ENCODE results near the gene ZCCHC9.
"Not testable (repeated sequence)": the region's sequence is repeated elsewhere in the genome, so short reads cannot be mapped to it uniquely, and the experiment has no call there.

The ZCCHC9 gene

DNA sequence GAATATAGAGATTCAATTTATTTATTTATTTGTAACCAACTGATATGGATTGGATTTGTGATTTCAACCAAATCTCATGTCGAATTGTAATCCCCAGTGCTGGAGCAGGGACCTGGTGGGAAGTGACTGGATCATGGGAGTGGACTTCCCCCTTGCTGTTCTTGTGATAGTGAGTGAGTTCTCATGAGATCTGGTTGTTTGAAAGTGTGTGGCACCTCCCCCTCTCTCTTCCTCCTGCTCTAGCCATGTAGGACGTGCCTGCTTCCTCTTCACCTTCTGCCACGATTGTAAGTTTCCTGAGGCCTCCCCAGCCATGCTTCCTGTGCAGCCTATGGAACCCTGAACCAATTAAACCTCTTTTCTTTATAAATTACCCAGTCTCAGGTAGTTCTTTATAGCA is 36.8 kb downstream of the ZCCHC9 start:
- H2BK12ac ChIP-seq (ENCODE audit: low read length); H2BK5ac ChIP-seq (ENCODE audit: low read length); H3K9me3 ChIP-seq (replicated peaks in 1 of 2; ENCODE audit: control insufficient read depth in 2 of 2, insufficient read depth in 1 of 2, low read depth in 1 of 2, low read length in 2 of 2); H3K36me3 ChIP-seq (replicated peaks in 1 of 2; ENCODE audit: control insufficient read depth in 2 of 2, insufficient read depth in 2 of 2, low read length in 2 of 2); H2BK15ac ChIP-seq (ENCODE audit: low read length); DNase-seq (ENCODE audit: low spot score); H3K27ac ChIP-seq (replicated peaks; ENCODE audit: low read length); H2AFZ ChIP-seq (ENCODE audit: low read length); H3K4me3 ChIP-seq (ENCODE audit: low read length in 2 of 2); H3K9ac ChIP-seq (ENCODE audit: low read depth, low read length, poor library complexity); H4K8ac ChIP-seq (ENCODE audit: low read depth, low read length); H3K27me3 ChIP-seq (ENCODE audit: control insufficient read depth in 3 of 3, insufficient read depth in 3 of 3, low read depth in 1 of 3, low read length in 3 of 3); H3K4ac ChIP-seq (ENCODE audit: low read length); H3K4me1 ChIP-seq (ENCODE audit: control insufficient read depth in 2 of 2, insufficient read depth in 1 of 2, low read depth in 1 of 2, low read length in 2 of 2); H3K79me1 ChIP-seq (ENCODE audit: low read depth, low read length); H3K4me2 ChIP-seq (ENCODE audit: insufficient read depth, low read length, poor library complexity, severe bottlenecking); H3K14ac ChIP-seq (ENCODE audit: low read length); H2AK5ac ChIP-seq (ENCODE audit: low read depth, low read length); H2BK120ac ChIP-seq (ENCODE audit: low read depth, low read length); H4K91ac ChIP-seq (ENCODE audit: low read depth, low read length, poor library complexity); H3K23ac ChIP-seq (ENCODE audit: low read depth, low read length, poor library complexity); H3K18ac ChIP-seq (ENCODE audit: low read length): not testable (repeated sequence)
- no CpG with 5 or more reads among the region's 3 CpGs for WGBS, 2 donors (ENCODE audit: extremely low coverage in 2 of 2, insufficient read length in 2 of 2, insufficient replicate concordance in 1 of 2)

DNA sequence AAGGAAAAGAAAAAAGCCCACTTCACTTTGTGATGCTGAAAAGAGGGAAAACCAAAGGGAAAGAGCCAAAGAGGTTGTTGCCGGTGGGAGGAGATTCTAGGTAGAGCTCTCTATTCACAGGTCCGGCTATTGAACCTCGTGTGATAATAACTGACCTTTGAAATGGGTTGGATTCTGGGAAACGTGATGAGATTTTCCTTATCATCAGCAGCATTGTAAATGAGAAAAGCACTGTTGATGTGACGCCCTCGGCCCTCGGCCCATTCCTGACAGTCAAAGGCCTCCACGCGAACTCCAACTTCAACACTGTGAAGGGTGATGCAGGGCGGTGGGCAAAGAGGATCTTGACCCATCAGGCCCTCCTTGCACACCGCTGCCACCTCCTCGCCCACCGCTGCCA is 43.3 kb downstream of the ZCCHC9 start:
- Histone ChIP-seq H2BK5ac (ENCODE audit: low read length) (no peak overlapping the region), H2BK120ac (ENCODE audit: low read depth, low read length) (no peak overlapping the region), H4K91ac (ENCODE audit: low read depth, low read length, poor library complexity) (no peak overlapping the region), H3K27ac (replicated peaks; ENCODE audit: low read length) (no peak overlapping the region), H3K4me1 (ENCODE audit: control insufficient read depth in 2 of 2, insufficient read depth in 1 of 2, low read depth in 1 of 2, low read length in 2 of 2) (peaks cover 0 to 3% of the 10 kb centered on the region in 2 donors), H2AFZ (ENCODE audit: low read length) (no peak overlapping the region), H3K27me3 (ENCODE audit: control insufficient read depth in 3 of 3, insufficient read depth in 3 of 3, low read depth in 1 of 3, low read length in 3 of 3) (peaks cover 0 to 7% (median 0%) of the 10 kb centered on the region in 3 experiments), H3K9ac (ENCODE audit: low read depth, low read length, poor library complexity) (no peak overlapping the region), H3K18ac (ENCODE audit: low read length) (no peak overlapping the region), H3K36me3 (replicated peaks in 1 of 2; ENCODE audit: control insufficient read depth in 2 of 2, insufficient read depth in 2 of 2, low read length in 2 of 2) (no peaks in the 10 kb centered on the region), H3K4me2 (ENCODE audit: insufficient read depth, low read length, poor library complexity, severe bottlenecking) (no peak overlapping the region), H3K4ac (ENCODE audit: low read length) (no peak overlapping the region), H2BK15ac (ENCODE audit: low read length) (no peak overlapping the region), H3K79me1 (ENCODE audit: low read depth, low read length) (no peaks in the 10 kb centered on the region), H3K14ac (ENCODE audit: low read length) (no peak overlapping the region), H3K4me3 (ENCODE audit: low read length in 2 of 2) (peak overlapping the region in 1 of 2 donors; percentile 8), H2BK12ac (ENCODE audit: low read length) (no peak overlapping the region), H4K8ac (ENCODE audit: low read depth, low read length) (no peak overlapping the region), H3K23ac (ENCODE audit: low read depth, low read length, poor library complexity) (no peak overlapping the region), H2AK5ac (ENCODE audit: low read depth, low read length) (no peak overlapping the region), H3K9me3 (replicated peaks in 1 of 2; ENCODE audit: control insufficient read depth in 2 of 2, insufficient read depth in 1 of 2, low read depth in 1 of 2, low read length in 2 of 2) (no peaks in the 10 kb centered on the region)
- WGBS, 2 donors (ENCODE audit: extremely low coverage in 2 of 2, insufficient read length in 2 of 2, insufficient replicate concordance in 1 of 2), result no CpG with 5 or more reads among the region's 13 CpGs
- no peak for DNase-seq (ENCODE audit: low spot score)

DNA sequence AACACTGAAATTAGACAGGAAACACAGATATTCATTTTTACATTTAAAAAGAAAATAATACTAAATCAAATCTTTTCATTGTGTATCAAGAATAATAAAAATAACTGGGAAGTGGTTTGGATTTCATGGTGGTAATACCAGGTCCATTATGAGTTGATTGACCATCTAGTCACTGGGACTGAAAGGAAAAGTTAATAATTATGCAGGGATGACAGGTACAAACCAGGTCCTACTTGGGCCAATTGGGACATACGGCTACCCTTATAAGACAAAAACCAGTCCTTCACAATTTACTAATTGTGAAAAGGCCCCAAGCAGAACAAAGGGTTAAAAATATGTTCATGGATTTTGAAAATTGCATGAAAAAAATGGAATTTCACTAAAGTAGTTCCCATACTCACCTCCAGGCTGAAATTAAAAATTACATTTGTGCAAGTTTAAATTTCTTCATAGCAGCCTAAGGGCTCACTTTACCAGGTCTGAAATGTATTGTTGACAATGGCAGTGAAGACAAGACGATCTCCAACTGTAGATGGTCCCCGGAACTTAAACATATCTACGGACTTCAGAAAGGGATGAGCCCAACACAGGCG is 44.1 kb downstream of the ZCCHC9 start:
- H2AFZ ChIP-seq (ENCODE audit: low read length), result no peak overlapping the region
- no peak for DNase-seq (ENCODE audit: low spot score)
- no peak overlapping the region for H3K14ac ChIP-seq (ENCODE audit: low read length)
- no peak overlapping the region for H2AK5ac ChIP-seq (ENCODE audit: low read depth, low read length)
- no peak overlapping the region for H3K4ac ChIP-seq (ENCODE audit: low read length)
- no peak overlapping the region for H3K23ac ChIP-seq (ENCODE audit: low read depth, low read length, poor library complexity)
- no peak overlapping the region for H2BK5ac ChIP-seq (ENCODE audit: low read length)
- H3K18ac ChIP-seq (ENCODE audit: low read length), result no peak overlapping the region
- H2BK15ac ChIP-seq (ENCODE audit: low read length), result no peak overlapping the region
- H3K27me3 ChIP-seq (ENCODE audit: control insufficient read depth in 3 of 3, insufficient read depth in 3 of 3, low read depth in 1 of 3, low read length in 3 of 3), result peaks cover 0 to 7% (median 0%) of the 10 kb centered on the region in 3 experiments
- H3K36me3 ChIP-seq (replicated peaks in 1 of 2; ENCODE audit: control insufficient read depth in 2 of 2, insufficient read depth in 2 of 2, low read length in 2 of 2), result no peaks in the 10 kb centered on the region
- H3K9ac ChIP-seq (ENCODE audit: low read depth, low read length, poor library complexity), result no peak overlapping the region
- no peak overlapping the region for H4K8ac ChIP-seq (ENCODE audit: low read depth, low read length)
- H3K4me2 ChIP-seq (ENCODE audit: insufficient read depth, low read length, poor library complexity, severe bottlenecking), result no peak overlapping the region
- no peak overlapping the region for H3K27ac ChIP-seq (replicated peaks; ENCODE audit: low read length)
- no peak overlapping the region for H4K91ac ChIP-seq (ENCODE audit: low read depth, low read length, poor library complexity)
- H3K4me3 ChIP-seq (ENCODE audit: low read length in 2 of 2), result no peak overlapping the region
- no CpG with 5 or more reads among the region's 5 CpGs for WGBS, 2 donors (ENCODE audit: extremely low coverage in 2 of 2, insufficient read length in 2 of 2, insufficient replicate concordance in 1 of 2)
- no peak overlapping the region for H2BK12ac ChIP-seq (ENCODE audit: low read length)
- peaks cover 1 to 3% of the 10 kb centered on the region in 2 donors for H3K4me1 ChIP-seq (ENCODE audit: control insufficient read depth in 2 of 2, insufficient read depth in 1 of 2, low read depth in 1 of 2, low read length in 2 of 2)
- no peak overlapping the region for H2BK120ac ChIP-seq (ENCODE audit: low read depth, low read length)
- H3K79me1 ChIP-seq (ENCODE audit: low read depth, low read length), result no peaks in the 10 kb centered on the region
- H3K9me3 ChIP-seq (replicated peaks in 1 of 2; ENCODE audit: control insufficient read depth in 2 of 2, insufficient read depth in 1 of 2, low read depth in 1 of 2, low read length in 2 of 2), result no peaks in the 10 kb centered on the region

DNA sequence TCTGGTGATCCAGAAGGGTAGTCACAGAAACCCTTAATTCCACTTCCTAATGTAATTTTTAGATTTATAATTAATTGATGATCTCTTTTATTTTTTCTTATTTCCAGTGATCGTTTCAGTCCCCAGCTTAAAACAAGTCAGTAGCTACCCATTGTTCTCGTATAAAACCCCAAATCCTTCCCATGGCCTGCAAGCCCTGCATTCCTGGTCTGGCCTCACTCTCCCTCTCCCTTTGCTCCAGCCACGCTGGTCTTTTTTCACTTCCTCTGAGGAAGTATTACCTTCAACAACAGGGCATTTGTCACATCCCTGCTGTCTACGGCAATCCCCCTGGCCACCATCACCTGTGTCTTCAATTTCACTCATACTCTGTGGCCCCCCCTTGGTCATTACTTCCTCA is 47.8 kb downstream of the ZCCHC9 start:
- H3K4me1 ChIP-seq (ENCODE audit: control insufficient read depth in 2 of 2, insufficient read depth in 1 of 2, low read depth in 1 of 2, low read length in 2 of 2), result peaks cover 2 to 3% of the 10 kb centered on the region in 2 donors
- no peak overlapping the region for H3K23ac ChIP-seq (ENCODE audit: low read depth, low read length, poor library complexity)
- H3K4me2 ChIP-seq (ENCODE audit: insufficient read depth, low read length, poor library complexity, severe bottlenecking), result no peak overlapping the region
- no CpG with 5 or more reads among the region's 4 CpGs for WGBS, 2 donors (ENCODE audit: extremely low coverage in 2 of 2, insufficient read length in 2 of 2, insufficient replicate concordance in 1 of 2)
- H2BK12ac ChIP-seq (ENCODE audit: low read length), result no peak overlapping the region
- H3K9me3 ChIP-seq (replicated peaks in 1 of 2; ENCODE audit: control insufficient read depth in 2 of 2, insufficient read depth in 1 of 2, low read depth in 1 of 2, low read length in 2 of 2), result no peaks in the 10 kb centered on the region
- no peak overlapping the region for H2BK15ac ChIP-seq (ENCODE audit: low read length)
- no peak overlapping the region for H3K4me3 ChIP-seq (ENCODE audit: low read length in 2 of 2)
- no peak overlapping the region for H2BK5ac ChIP-seq (ENCODE audit: low read length)
- no peak overlapping the region for H2BK120ac ChIP-seq (ENCODE audit: low read depth, low read length)
- H4K8ac ChIP-seq (ENCODE audit: low read depth, low read length), result no peak overlapping the region
- H4K91ac ChIP-seq (ENCODE audit: low read depth, low read length, poor library complexity), result no peak overlapping the region
- H3K27me3 ChIP-seq (ENCODE audit: control insufficient read depth in 3 of 3, insufficient read depth in 3 of 3, low read depth in 1 of 3, low read length in 3 of 3), result peaks cover 0 to 2% (median 0%) of the 10 kb centered on the region in 3 experiments
- DNase-seq (ENCODE audit: low spot score), result no peak
- H3K36me3 ChIP-seq (replicated peaks in 1 of 2; ENCODE audit: control insufficient read depth in 2 of 2, insufficient read depth in 2 of 2, low read length in 2 of 2), result no peaks in the 10 kb centered on the region
- H3K27ac ChIP-seq (replicated peaks; ENCODE audit: low read length), result no peak overlapping the region
- no peak overlapping the region for H2AFZ ChIP-seq (ENCODE audit: low read length)
- H3K18ac ChIP-seq (ENCODE audit: low read length), result peak overlapping the region; percentile 44
- H3K79me1 ChIP-seq (ENCODE audit: low read depth, low read length), result no peaks in the 10 kb centered on the region
- H3K9ac ChIP-seq (ENCODE audit: low read depth, low read length, poor library complexity), result no peak overlapping the region
- no peak overlapping the region for H3K14ac ChIP-seq (ENCODE audit: low read length)
- no peak overlapping the region for H3K4ac ChIP-seq (ENCODE audit: low read length)
- no peak overlapping the region for H2AK5ac ChIP-seq (ENCODE audit: low read depth, low read length)

Measured in neuronal stem cell (in vitro differentiated cells).